Measurements from ENCODE around the gene AOPEP. TPM values are rescaled to one million over a fixed set of nuclear protein-coding genes. Genes with fewer than 3 reads are reported as not detected.
A peak's percentile ranks its signal among the peaks of the same experiment; 100 is the strongest.

AOPEP gene
- total and polyA plus RNA-seq, 2 donors (not counting 3 experiments of a cell fraction or from before 2014, with no cell fraction given) = 20.2 to 41.6 TPM

- peak; percentile 93 for FAIRE-seq
- Histone ChIP-seq H3K9ac (replicated peaks; ENCODE audit: extremely low read depth, insufficient read depth, low read length) (peak overlapping the region; percentile 22), H3K79me2 (ENCODE audit: control insufficient read depth, insufficient read depth, low read length) (no peaks in the 10 kb centered on the region), H3K27ac (ENCODE audit: insufficient read depth, low read depth, low read length) (peak overlapping the region; percentile 52), H3K36me3 (ENCODE audit: control insufficient read depth in 2 of 2, extremely low read depth in 1 of 2, insufficient read depth in 2 of 2, low read length in 2 of 2) (peaks cover 2% of the 10 kb centered on the region in 2 experiments), H3K4me1 (ENCODE audit: control insufficient read depth, extremely low read depth, insufficient read depth, low read length) (peaks cover 17% of the 10 kb centered on the region), H3K9me3 (replicated peaks; ENCODE audit: control insufficient read depth, insufficient read depth, low read length) (no peaks in the 10 kb centered on the region), H3K4me2 (ENCODE audit: insufficient read depth, low read length) (peak overlapping the region; percentile 8), H3K27me3 (ENCODE audit: control insufficient read depth in 2 of 2, insufficient read depth in 2 of 2, low read length in 2 of 2) (no peaks in the 10 kb centered on the region), H4K20me1 (replicated peaks; ENCODE audit: control insufficient read depth, extremely low read depth, insufficient read depth, low read length) (no peaks in the 10 kb centered on the region), H3K4me3 (replicated peaks in 1 of 3; ENCODE audit: insufficient read depth in 1 of 3, low read depth in 1 of 3, low read length in 3 of 3) (no peak overlapping the region), H3K9me1 (replicated peaks; ENCODE audit: control insufficient read depth, extremely low read depth, insufficient read depth, low read length) (no peaks in the 10 kb centered on the region), H2AFZ (ENCODE audit: low read depth, low read length) (peak overlapping the region; percentile 8)
- ChIA-PET POLR2A (no interaction called here), CTCF (interaction anchor here (0.9 to 1.7 kb wide), 6 partner anchors 18 to 322 kb away, joined by 3 to 4 read pairs (median 3); no protein-coding TSS in a partner anchor)
- intact Hi-C loops (cut with micrococcal nuclease) = loop anchor here (2.0 kb wide), 1 partner anchor 61 kb away; no protein-coding TSS in a partner anchor
- peak; percentile 54 for TF ChIP-seq GATA2 (IDR thresholded peaks at IDR 0.05; ENCODE audit: insufficient read depth, insufficient read length, low read depth, low read length)
- TF ChIP-seq POLR2A (IDR thresholded peaks at IDR 0.05; ENCODE audit: low read depth, low read length) = peak; percentile 20
- no peak for TF ChIP-seq FOS (IDR thresholded peaks at IDR 0.05; ENCODE audit: borderline replicate concordance, insufficient read depth, low read length)
- no peak for TF ChIP-seq CTCF (IDR thresholded peaks at IDR 0.05; ENCODE audit: extremely low read depth in 1 of 2, insufficient read depth in 1 of 2, low read depth in 1 of 2, low read length in 2 of 2)
- peak; percentile 96 for DNase-seq (ENCODE audit: low read depth, low spot score)
- no TSS peak for BruUV-seq (replicated peaks)
- dilution Hi-C loops (cut with MboI; ENCODE audit: extremely low pct_ligation_motif_present, low sequenced_read_pairs) = no loop called here
Observed at GRCh38 chr9:94805585-94805984, 79.1 kb downstream of the AOPEP start.

- FAIRE-seq = no peak
- no peak overlapping the region for H3K4me2 ChIP-seq (ENCODE audit: insufficient read depth, low read length)
- peak overlapping the region; percentile 52 for H3K27ac ChIP-seq (ENCODE audit: insufficient read depth, low read depth, low read length)
- no peak overlapping the region for H3K4me3 ChIP-seq (replicated peaks in 1 of 3; ENCODE audit: insufficient read depth in 1 of 3, low read depth in 1 of 3, low read length in 3 of 3)
- TF ChIP-seq POLR2A (IDR thresholded peaks at IDR 0.05; ENCODE audit: low read depth, low read length) = no peak
- TF ChIP-seq GATA2 (IDR thresholded peaks at IDR 0.05; ENCODE audit: insufficient read depth, insufficient read length, low read depth, low read length) = no peak
- TF ChIP-seq JUN (IDR thresholded peaks at IDR 0.05; ENCODE audit: borderline replicate concordance, insufficient read depth, insufficient read length, low read depth) = no peak
- TF ChIP-seq POLR2AphosphoS5 (IDR thresholded peaks at IDR 0.05; ENCODE audit: insufficient read depth, low read depth, low read length) = no peak
- TF ChIP-seq FOS (IDR thresholded peaks at IDR 0.05; ENCODE audit: borderline replicate concordance, insufficient read depth, low read length) = no peak
- TF ChIP-seq MYC (IDR thresholded peaks at IDR 0.05; ENCODE audit: low read depth, low read length) = no peak
- TF ChIP-seq MAX (IDR thresholded peaks at IDR 0.05; ENCODE audit: insufficient read depth, insufficient read length) = no peak
- TF ChIP-seq CTCF (IDR thresholded peaks at IDR 0.05; ENCODE audit: extremely low read depth in 1 of 2, insufficient read depth in 1 of 2, low read depth in 1 of 2, low read length in 2 of 2) = no peak
- no peak for TF ChIP-seq EZH2 (IDR thresholded peaks at IDR 0.05; ENCODE audit: borderline replicate concordance, low read depth, low read length, severe bottlenecking)
- no peak overlapping the region for H2AFZ ChIP-seq (ENCODE audit: low read depth, low read length)
- H3K9ac ChIP-seq (replicated peaks; ENCODE audit: extremely low read depth, insufficient read depth, low read length) = no peak overlapping the region
- no peaks in the 10 kb centered on the region for H4K20me1 ChIP-seq (replicated peaks; ENCODE audit: control insufficient read depth, extremely low read depth, insufficient read depth, low read length)
- H3K27me3 ChIP-seq (ENCODE audit: control insufficient read depth in 2 of 2, insufficient read depth in 2 of 2, low read length in 2 of 2) = no peaks in the 10 kb centered on the region
- H3K79me2 ChIP-seq (ENCODE audit: control insufficient read depth, insufficient read depth, low read length) = no peaks in the 10 kb centered on the region
- BruUV-seq (replicated peaks) = no TSS peak
- H3K4me1 ChIP-seq (ENCODE audit: control insufficient read depth, extremely low read depth, insufficient read depth, low read length) = peaks cover 15% of the 10 kb centered on the region
- DNase-seq (ENCODE audit: low read depth, low spot score) = peak; percentile 67
- ChIA-PET POLR2A (no interaction called here), CTCF (interaction anchor here (1.1 to 1.6 kb wide), 3 partner anchors 23 to 322 kb away, joined by 3 to 4 read pairs (median 3); no protein-coding TSS in a partner anchor)
- no peaks in the 10 kb centered on the region for H3K9me1 ChIP-seq (replicated peaks; ENCODE audit: control insufficient read depth, extremely low read depth, insufficient read depth, low read length)
- no peaks in the 10 kb centered on the region for H3K9me3 ChIP-seq (replicated peaks; ENCODE audit: control insufficient read depth, insufficient read depth, low read length)
- dilution Hi-C loops (cut with MboI; ENCODE audit: extremely low pct_ligation_motif_present, low sequenced_read_pairs) = no loop called here
- H3K36me3 ChIP-seq (ENCODE audit: control insufficient read depth in 2 of 2, extremely low read depth in 1 of 2, insufficient read depth in 2 of 2, low read length in 2 of 2) = peaks cover 0 to 2% of the 10 kb centered on the region in 2 experiments
- intact Hi-C loops (cut with micrococcal nuclease) = no loop called here
Observed at GRCh38 chr9:94806307-94806893, 79.9 kb downstream of the AOPEP start.

Measured in endothelial cell of umbilical vein (primary cell).